ENCODE data around the gene NIBAN1. TPM values are rescaled to one million over a fixed set of nuclear protein-coding genes. Genes with fewer than 3 reads are reported as not detected.

The NIBAN1 gene
- total RNA-seq, 1 experiment from 2014 or later: 5.9 TPM

DNA sequence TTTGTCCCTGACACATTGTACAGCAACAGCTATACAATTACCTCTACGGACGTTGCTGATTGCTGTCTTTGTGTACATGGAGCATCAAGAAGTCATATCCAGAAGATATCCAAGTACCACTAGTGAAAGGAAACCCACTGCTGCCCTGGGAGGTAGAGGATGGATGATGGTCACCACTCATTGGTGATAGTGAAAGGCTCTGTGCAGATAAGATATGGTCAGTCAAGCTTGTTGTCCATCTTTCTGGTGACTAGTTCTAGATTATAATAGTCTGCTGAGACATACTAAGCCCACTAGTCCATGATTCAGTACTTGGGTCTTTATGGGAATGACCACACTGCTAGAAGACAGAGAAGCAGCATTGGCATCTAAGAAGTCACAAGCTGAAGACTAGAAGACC, 30.3 kb downstream of the NIBAN1 start:
- Mint-ChIP-seq H3K4me1 (peaks cover 18% of the 10 kb centered on the region in 2 experiments), H3K9me3 (no peaks in the 10 kb centered on the region), H3K4me3 (no peak overlapping the region), H3K36me3 (ENCODE audit: insufficient read depth in 1 of 3, low read depth in 3 of 3) (peaks cover 0 to 6% (median 0%) of the 10 kb centered on the region in 3 experiments; a peak in 2 of 7 replicates), H3K27me3 (ENCODE audit: low read depth) (no peaks in the 10 kb centered on the region), H3K27ac (no peak overlapping the region)
- Histone ChIP-seq H3K9me3 (ENCODE audit: control insufficient read depth, low read depth, low read length) (no peaks in the 10 kb centered on the region), H3K27me3 (ENCODE audit: insufficient read depth, low read length) (no peaks in the 10 kb centered on the region), H4K20me1 (ENCODE audit: control insufficient read depth, insufficient read depth, insufficient read length) (no peaks in the 10 kb centered on the region), H3K27ac (ENCODE audit: insufficient read length, low read depth, low read length) (no peak overlapping the region), H3K9ac (ENCODE audit: extremely low read depth, insufficient read length, low read length) (no peak overlapping the region), H2BK12ac (ENCODE audit: insufficient read length, low read depth, low read length) (no peak overlapping the region), H3T11ph (ENCODE audit: low read length) (no peak overlapping the region), H4K5ac (ENCODE audit: insufficient read length, low read depth, low read length) (no peak overlapping the region), H4K91ac (ENCODE audit: insufficient read length, low read depth, low read length) (no peak overlapping the region), H3K4ac (ENCODE audit: low read depth, low read length) (no peak overlapping the region), H3K23ac (ENCODE audit: insufficient read length, low read depth, low read length) (no peak overlapping the region), H3K14ac (ENCODE audit: insufficient read depth, low read length) (no peak overlapping the region), H4K8ac (replicated peaks; ENCODE audit: insufficient read length, low read depth, low read length) (no peak overlapping the region), H2BK5ac (ENCODE audit: insufficient read length, low read length) (no peak overlapping the region), H3K79me2 (ENCODE audit: insufficient read depth, low read length) (no peaks in the 10 kb centered on the region), H2BK15ac (ENCODE audit: low read depth, low read length) (no peak overlapping the region), H2AK5ac (ENCODE audit: insufficient read length, low read length) (no peak overlapping the region), H3K23me2 (ENCODE audit: insufficient read length, low read depth, low read length, poor library complexity, severe bottlenecking) (no peaks in the 10 kb centered on the region), H3K56ac (ENCODE audit: insufficient read length, low read depth, low read length) (no peak overlapping the region), H2BK120ac (ENCODE audit: low read depth, low read length, poor library complexity, severe bottlenecking) (no peak overlapping the region), H3K79me1 (ENCODE audit: insufficient read depth, low read depth, low read length, poor library complexity, severe bottlenecking) (no peaks in the 10 kb centered on the region), H3K4me2 (ENCODE audit: insufficient read depth, insufficient read length, low read length) (no peak overlapping the region), H2BK20ac (ENCODE audit: low read depth, low read length, poor library complexity, severe bottlenecking) (no peak overlapping the region), H3K4me1 (ENCODE audit: insufficient read depth, low read length) (peaks cover 2% of the 10 kb centered on the region; the same call in 1 of the 2 replicates), H2AFZ (ENCODE audit: low read length) (no peak overlapping the region), H3K18ac (ENCODE audit: insufficient read length, low read depth, low read length) (no peak overlapping the region)
- TF ChIP-seq, protein P1, sequence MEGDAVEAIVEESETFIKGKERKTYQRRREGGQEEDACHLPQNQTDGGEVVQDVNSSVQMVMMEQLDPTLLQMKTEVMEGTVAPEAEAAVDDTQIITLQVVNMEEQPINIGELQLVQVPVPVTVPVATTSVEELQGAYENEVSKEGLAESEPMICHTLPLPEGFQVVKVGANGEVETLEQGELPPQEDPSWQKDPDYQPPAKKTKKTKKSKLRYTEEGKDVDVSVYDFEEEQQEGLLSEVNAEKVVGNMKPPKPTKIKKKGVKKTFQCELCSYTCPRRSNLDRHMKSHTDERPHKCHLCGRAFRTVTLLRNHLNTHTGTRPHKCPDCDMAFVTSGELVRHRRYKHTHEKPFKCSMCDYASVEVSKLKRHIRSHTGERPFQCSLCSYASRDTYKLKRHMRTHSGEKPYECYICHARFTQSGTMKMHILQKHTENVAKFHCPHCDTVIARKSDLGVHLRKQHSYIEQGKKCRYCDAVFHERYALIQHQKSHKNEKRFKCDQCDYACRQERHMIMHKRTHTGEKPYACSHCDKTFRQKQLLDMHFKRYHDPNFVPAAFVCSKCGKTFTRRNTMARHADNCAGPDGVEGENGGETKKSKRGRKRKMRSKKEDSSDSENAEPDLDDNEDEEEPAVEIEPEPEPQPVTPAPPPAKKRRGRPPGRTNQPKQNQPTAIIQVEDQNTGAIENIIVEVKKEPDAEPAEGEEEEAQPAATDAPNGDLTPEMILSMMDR (conservative IDR thresholded peaks at IDR 0.05): no peak
- no CpG with 5 or more reads among the region's 2 CpGs for WGBS (ENCODE audit: extremely low coverage, insufficient read length, low lambda C conversion rate)
- no peak for DNase-seq

All from H9 (cell line).